ENCODE measurements around the gene LMF2.

- TF ChIP-seq MXI1 (IDR thresholded peaks at IDR 0.05; ENCODE audit: low read depth, low read length) (no peak), JUND (IDR thresholded peaks at IDR 0.05) (no peak), SMC3 (IDR thresholded peaks at IDR 0.05; ENCODE audit: low read depth, low read length) (no peak), TAF1 (IDR thresholded peaks at IDR 0.05; ENCODE audit: borderline replicate concordance, low read depth, low read length) (peak; percentile 56; the same call in 1 of the 2 replicates), POLR2AphosphoS5 (IDR thresholded peaks at IDR 0.05; ENCODE audit: low read depth, low read length) (peak; percentile 79), SIN3A (IDR thresholded peaks at IDR 0.05; ENCODE audit: borderline replicate concordance, low read depth, low read length) (no peak), FOXM1 (IDR thresholded peaks at IDR 0.05; ENCODE audit: low read depth) (no peak), FOSL2 (IDR thresholded peaks at IDR 0.05; ENCODE audit: borderline replicate concordance, low read depth) (no peak), MAX (IDR thresholded peaks at IDR 0.05; ENCODE audit: low read depth) (no peak; the same call in 1 of the 2 replicates)
- TF ChIP-seq, protein P1, sequence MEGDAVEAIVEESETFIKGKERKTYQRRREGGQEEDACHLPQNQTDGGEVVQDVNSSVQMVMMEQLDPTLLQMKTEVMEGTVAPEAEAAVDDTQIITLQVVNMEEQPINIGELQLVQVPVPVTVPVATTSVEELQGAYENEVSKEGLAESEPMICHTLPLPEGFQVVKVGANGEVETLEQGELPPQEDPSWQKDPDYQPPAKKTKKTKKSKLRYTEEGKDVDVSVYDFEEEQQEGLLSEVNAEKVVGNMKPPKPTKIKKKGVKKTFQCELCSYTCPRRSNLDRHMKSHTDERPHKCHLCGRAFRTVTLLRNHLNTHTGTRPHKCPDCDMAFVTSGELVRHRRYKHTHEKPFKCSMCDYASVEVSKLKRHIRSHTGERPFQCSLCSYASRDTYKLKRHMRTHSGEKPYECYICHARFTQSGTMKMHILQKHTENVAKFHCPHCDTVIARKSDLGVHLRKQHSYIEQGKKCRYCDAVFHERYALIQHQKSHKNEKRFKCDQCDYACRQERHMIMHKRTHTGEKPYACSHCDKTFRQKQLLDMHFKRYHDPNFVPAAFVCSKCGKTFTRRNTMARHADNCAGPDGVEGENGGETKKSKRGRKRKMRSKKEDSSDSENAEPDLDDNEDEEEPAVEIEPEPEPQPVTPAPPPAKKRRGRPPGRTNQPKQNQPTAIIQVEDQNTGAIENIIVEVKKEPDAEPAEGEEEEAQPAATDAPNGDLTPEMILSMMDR (IDR thresholded peaks at IDR 0.05): no peak
- TF ChIP-seq, protein P2, sequence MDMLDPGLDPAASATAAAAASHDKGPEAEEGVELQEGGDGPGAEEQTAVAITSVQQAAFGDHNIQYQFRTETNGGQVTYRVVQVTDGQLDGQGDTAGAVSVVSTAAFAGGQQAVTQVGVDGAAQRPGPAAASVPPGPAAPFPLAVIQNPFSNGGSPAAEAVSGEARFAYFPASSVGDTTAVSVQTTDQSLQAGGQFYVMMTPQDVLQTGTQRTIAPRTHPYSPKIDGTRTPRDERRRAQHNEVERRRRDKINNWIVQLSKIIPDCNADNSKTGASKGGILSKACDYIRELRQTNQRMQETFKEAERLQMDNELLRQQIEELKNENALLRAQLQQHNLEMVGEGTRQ (IDR thresholded peaks at IDR 0.05; ENCODE audit: borderline replicate concordance, low read depth, low read length): no peak
Observed at GRCh38 chr22:50474710-50475651, 32.5 kb downstream of the LMF2 start, which contains the start of gene SBF1.
